ENCODE data around the gene DDX24. TPM values are rescaled to one million over a fixed set of nuclear protein-coding genes. Genes with fewer than 3 reads are reported as not detected.

Gene DDX24
- total RNA-seq, 2 experiments from 2014 or later, result 81.5 to 172 TPM

DNA sequence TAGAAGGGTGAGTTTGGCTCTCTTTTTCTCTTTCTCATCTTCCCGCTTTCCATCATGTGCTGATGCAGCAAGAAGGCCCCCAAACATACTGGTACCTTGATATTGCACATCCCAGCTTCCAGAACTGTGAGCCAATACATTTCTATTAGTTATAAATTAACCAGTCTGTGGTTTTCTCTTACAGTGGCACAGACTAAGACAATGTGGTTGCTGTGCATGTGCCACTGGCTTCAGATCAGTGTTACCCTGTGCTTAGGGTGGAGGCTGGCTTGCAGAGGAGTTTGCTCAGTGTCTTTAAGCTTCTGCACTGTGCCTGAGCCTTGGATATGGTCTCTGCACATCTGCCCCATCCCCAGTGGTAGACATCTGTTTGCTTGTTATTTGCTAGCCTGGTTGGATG lies 42.9 kb upstream of the DDX24 start:
- no peak for DNase-seq (ENCODE audit: low spot score)
- BruUV-seq (replicated peaks), result no TSS peak
- H3K79me2 ChIP-seq (ENCODE audit: insufficient read depth, low read depth, low read length), result no peaks in the 10 kb centered on the region
- intact Hi-C loops (cut with micrococcal nuclease; ENCODE audit: unreplicated experiment), result no loop called here
- peaks cover 2% of the 10 kb centered on the region for H3K4me1 ChIP-seq (ENCODE audit: insufficient read depth, low read length, poor library complexity, severe bottlenecking)
- no peaks in the 10 kb centered on the region for H4K20me1 ChIP-seq (ENCODE audit: insufficient read depth, low read length)
- no peak overlapping the region for H2AFZ ChIP-seq (ENCODE audit: low read length)
- POLR2A ChIA-PET, result interaction anchor here (1.5 kb wide), 1 partner anchor 24 kb away, joined by 4 read pairs; no protein-coding TSS in a partner anchor
- H3K27ac ChIP-seq (ENCODE audit: low read depth, low read length, poor library complexity, severe bottlenecking), result no peak overlapping the region
- no peak overlapping the region for H3K4me2 ChIP-seq (ENCODE audit: low read length)
- H3K9me2 ChIP-seq (ENCODE audit: insufficient read depth, low read length), result no peaks in the 10 kb centered on the region
- CTCF ChIA-PET (ENCODE audit: unreplicated experiment), result interaction anchor here (0.5 kb wide), 1 partner anchor 1112 kb away, joined by 5 read pairs; no protein-coding TSS in a partner anchor
- H3K36me3 ChIP-seq (ENCODE audit: insufficient read depth, low read length), result no peaks in the 10 kb centered on the region
- H3K9me3 ChIP-seq (ENCODE audit: low read length), result no peaks in the 10 kb centered on the region
- TF ChIP-seq EZH2phosphoT487 (IDR thresholded peaks at IDR 0.05; ENCODE audit: borderline replicate concordance, low read depth, low read length), result no peak
- TF ChIP-seq, protein P1, sequence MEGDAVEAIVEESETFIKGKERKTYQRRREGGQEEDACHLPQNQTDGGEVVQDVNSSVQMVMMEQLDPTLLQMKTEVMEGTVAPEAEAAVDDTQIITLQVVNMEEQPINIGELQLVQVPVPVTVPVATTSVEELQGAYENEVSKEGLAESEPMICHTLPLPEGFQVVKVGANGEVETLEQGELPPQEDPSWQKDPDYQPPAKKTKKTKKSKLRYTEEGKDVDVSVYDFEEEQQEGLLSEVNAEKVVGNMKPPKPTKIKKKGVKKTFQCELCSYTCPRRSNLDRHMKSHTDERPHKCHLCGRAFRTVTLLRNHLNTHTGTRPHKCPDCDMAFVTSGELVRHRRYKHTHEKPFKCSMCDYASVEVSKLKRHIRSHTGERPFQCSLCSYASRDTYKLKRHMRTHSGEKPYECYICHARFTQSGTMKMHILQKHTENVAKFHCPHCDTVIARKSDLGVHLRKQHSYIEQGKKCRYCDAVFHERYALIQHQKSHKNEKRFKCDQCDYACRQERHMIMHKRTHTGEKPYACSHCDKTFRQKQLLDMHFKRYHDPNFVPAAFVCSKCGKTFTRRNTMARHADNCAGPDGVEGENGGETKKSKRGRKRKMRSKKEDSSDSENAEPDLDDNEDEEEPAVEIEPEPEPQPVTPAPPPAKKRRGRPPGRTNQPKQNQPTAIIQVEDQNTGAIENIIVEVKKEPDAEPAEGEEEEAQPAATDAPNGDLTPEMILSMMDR (conservative IDR thresholded peaks at IDR 0.05; ENCODE audit: low read length), result no peak
- no peak overlapping the region for H3K4me3 ChIP-seq (ENCODE audit: low read depth, low read length, poor library complexity, severe bottlenecking)

DNA sequence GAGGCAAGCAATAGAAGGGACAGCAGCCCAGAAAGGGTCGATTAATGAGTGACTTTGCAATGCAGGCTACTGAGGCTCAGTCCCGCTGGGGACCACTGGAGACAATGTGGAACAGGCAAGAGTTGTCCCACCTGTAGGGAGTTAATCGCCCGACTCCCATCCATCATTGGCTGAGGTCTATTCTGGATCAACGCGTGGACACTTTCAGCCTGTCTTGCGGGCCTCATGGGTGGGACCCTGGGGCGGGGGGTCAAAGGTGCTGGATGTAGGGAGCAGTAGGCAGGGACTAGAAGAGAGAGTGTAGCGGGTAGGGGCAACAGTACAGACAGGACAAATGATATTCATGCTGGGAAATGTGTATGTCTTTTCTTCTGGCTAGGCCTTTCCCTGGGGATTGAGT lies 42.3 kb upstream of the DDX24 start:
- intact Hi-C loops (cut with micrococcal nuclease; ENCODE audit: unreplicated experiment), result no loop called here
- no peaks in the 10 kb centered on the region for H3K9me3 ChIP-seq (ENCODE audit: low read length)
- BruUV-seq (replicated peaks), result no TSS peak
- H3K27ac ChIP-seq (ENCODE audit: low read depth, low read length, poor library complexity, severe bottlenecking), result no peak overlapping the region
- no peak overlapping the region for H3K4me2 ChIP-seq (ENCODE audit: low read length)
- ChIA-PET POLR2A (interaction anchor here (1.5 kb wide), 1 partner anchor 24 kb away, joined by 4 read pairs; no protein-coding TSS in a partner anchor), CTCF (ENCODE audit: unreplicated experiment) (no interaction called here)
- H3K4me3 ChIP-seq (ENCODE audit: low read depth, low read length, poor library complexity, severe bottlenecking), result no peak overlapping the region
- H3K36me3 ChIP-seq (ENCODE audit: insufficient read depth, low read length), result no peaks in the 10 kb centered on the region
- H3K79me2 ChIP-seq (ENCODE audit: insufficient read depth, low read depth, low read length), result no peaks in the 10 kb centered on the region
- TF ChIP-seq EZH2phosphoT487 (IDR thresholded peaks at IDR 0.05; ENCODE audit: borderline replicate concordance, low read depth, low read length), result no peak
- TF ChIP-seq, protein P1 (conservative IDR thresholded peaks at IDR 0.05; ENCODE audit: low read length), result no peak
- H2AFZ ChIP-seq (ENCODE audit: low read length), result no peak overlapping the region
- DNase-seq (ENCODE audit: low spot score), result no peak
- H4K20me1 ChIP-seq (ENCODE audit: insufficient read depth, low read length), result no peaks in the 10 kb centered on the region
- no peaks in the 10 kb centered on the region for H3K4me1 ChIP-seq (ENCODE audit: insufficient read depth, low read length, poor library complexity, severe bottlenecking)
- no peaks in the 10 kb centered on the region for H3K9me2 ChIP-seq (ENCODE audit: insufficient read depth, low read length)

DNA sequence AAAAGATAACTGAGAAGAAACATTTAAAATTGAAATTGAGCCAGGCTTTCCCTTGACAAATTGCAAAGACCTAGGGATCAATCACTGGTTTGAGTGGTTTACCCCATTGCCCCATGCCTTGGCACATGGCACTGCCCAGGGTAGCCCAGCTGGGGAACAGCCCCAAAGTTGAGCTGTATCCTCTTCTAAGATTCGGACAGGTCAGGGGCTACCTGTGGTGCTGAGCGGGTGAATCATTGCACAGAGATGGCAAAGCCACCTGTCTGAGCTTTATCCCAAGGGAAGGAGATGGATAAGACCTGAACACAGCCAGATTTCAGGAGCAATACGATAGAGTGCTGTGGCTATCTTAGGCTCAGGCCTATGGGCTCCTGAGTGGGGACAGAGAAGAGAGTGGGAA lies 41.4 kb upstream of the DDX24 start:
- no peak overlapping the region for H3K4me2 ChIP-seq (ENCODE audit: low read length)
- no peaks in the 10 kb centered on the region for H3K9me3 ChIP-seq (ENCODE audit: low read length)
- H2AFZ ChIP-seq (ENCODE audit: low read length), result no peak overlapping the region
- no peaks in the 10 kb centered on the region for H3K36me3 ChIP-seq (ENCODE audit: insufficient read depth, low read length)
- no peak overlapping the region for H3K27ac ChIP-seq (ENCODE audit: low read depth, low read length, poor library complexity, severe bottlenecking)
- ChIA-PET POLR2A (no interaction called here), CTCF (ENCODE audit: unreplicated experiment) (no interaction called here)
- DNase-seq (ENCODE audit: low spot score), result no peak
- H3K9me2 ChIP-seq (ENCODE audit: insufficient read depth, low read length), result no peaks in the 10 kb centered on the region
- intact Hi-C loops (cut with micrococcal nuclease; ENCODE audit: unreplicated experiment), result no loop called here
- no peak for TF ChIP-seq EZH2phosphoT487 (IDR thresholded peaks at IDR 0.05; ENCODE audit: borderline replicate concordance, low read depth, low read length)
- TF ChIP-seq, protein P1 (conservative IDR thresholded peaks at IDR 0.05; ENCODE audit: low read length), result no peak
- H3K79me2 ChIP-seq (ENCODE audit: insufficient read depth, low read depth, low read length), result no peaks in the 10 kb centered on the region
- H3K4me3 ChIP-seq (ENCODE audit: low read depth, low read length, poor library complexity, severe bottlenecking), result no peak overlapping the region
- H4K20me1 ChIP-seq (ENCODE audit: insufficient read depth, low read length), result no peaks in the 10 kb centered on the region
- no TSS peak for BruUV-seq (replicated peaks)
- no peaks in the 10 kb centered on the region for H3K4me1 ChIP-seq (ENCODE audit: insufficient read depth, low read length, poor library complexity, severe bottlenecking)

All from OCI-LY7 (cell line).